ENCODE data around the gene ST7.
A peak's percentile ranks its signal among the peaks of the same experiment; 100 is the strongest.

ST7 gene

GRCh38 chr7:117006907-117007684 is 53.8 kb downstream of the ST7 start:
- TF ChIP-seq ZNF8 (CRISPR knock-in tag; IDR thresholded peaks at IDR 0.05) (no peak), ZNF70 (CRISPR knock-in tag; IDR thresholded peaks at IDR 0.05) (no peak), TSHZ2 (CRISPR knock-in tag; IDR thresholded peaks at IDR 0.05) (no peak), POU6F1 (CRISPR knock-in tag; IDR thresholded peaks at IDR 0.05; ENCODE audit: borderline replicate concordance, low read depth) (no peak), ZNF565 (CRISPR knock-in tag; conservative IDR thresholded peaks at IDR 0.05; ENCODE audit: low read depth) (no peak), SNAI2 (CRISPR knock-in tag; IDR thresholded peaks at IDR 0.05) (no peak), OSR1 (CRISPR knock-in tag; IDR thresholded peaks at IDR 0.05) (no peak), CSRNP3 (CRISPR knock-in tag; IDR thresholded peaks at IDR 0.05) (no peak), ZFP3 (CRISPR knock-in tag; IDR thresholded peaks at IDR 0.05) (no peak), ESRRG (CRISPR knock-in tag; IDR thresholded peaks at IDR 0.05) (no peak), ZFP30 (CRISPR knock-in tag; IDR thresholded peaks at IDR 0.05) (no peak), RARB (CRISPR knock-in tag; IDR thresholded peaks at IDR 0.05) (no peak), ISL1 (CRISPR knock-in tag; IDR thresholded peaks at IDR 0.05) (no peak), PATZ1 (CRISPR knock-in tag; IDR thresholded peaks at IDR 0.05; ENCODE audit: borderline replicate concordance) (no peak), CREB5 (CRISPR knock-in tag; IDR thresholded peaks at IDR 0.05; ENCODE audit: low read depth) (no peak)
- no peak for ATAC-seq

- ATAC-seq, result no peak
- TF ChIP-seq PATZ1 (CRISPR knock-in tag; IDR thresholded peaks at IDR 0.05; ENCODE audit: borderline replicate concordance) (no peak), ESRRG (CRISPR knock-in tag; IDR thresholded peaks at IDR 0.05) (no peak), TOX (CRISPR knock-in tag; IDR thresholded peaks at IDR 0.05; ENCODE audit: borderline replicate concordance) (no peak), BACH2 (CRISPR knock-in tag; IDR thresholded peaks at IDR 0.05; ENCODE audit: borderline replicate concordance) (no peak), ISL1 (CRISPR knock-in tag; IDR thresholded peaks at IDR 0.05) (peak; percentile 33; the same call in 1 of the 2 replicates)
Measured at GRCh38 chr7:117008118-117008885, 55.0 kb downstream of the ST7 start.

Data from SK-N-SH treated with all-trans-retinoic acid at 6 μM for 48 hours (cell line).